Neural cell (in vitro differentiated cells): ENCODE data around the gene ADGRD1. TPM values are rescaled to one million over a fixed set of nuclear protein-coding genes. Genes with fewer than 3 reads are reported as not detected.

Experiments
- H2AFZ ChIP-seq: fragments of 200-600, 300-800 bp; sonication (generic), shearing (Covaris generic); 2 replicates; pipeline ENCODE4 v1.6.0; 2014; ENCODE audit warnings: low read depth, mild to moderate bottlenecking, antibody characterized with exemption, low read length, moderate library complexity
- H3F3A ChIP-seq: fragments of 200-600 bp; shearing (Covaris generic); 2 replicates; pipeline ENCODE4 v1.6.1; 2016; ENCODE audit warnings: mild to moderate bottlenecking, moderate library complexity, mixed read lengths, antibody characterized with exemption, low read length; ENCODE audit not compliant: insufficient read depth, poor library complexity, severe bottlenecking
- H3K27ac ChIP-seq: fragments of 200-600, 300-800 bp; sonication (generic), shearing (Covaris generic); 2 replicates; pipeline ENCODE4 v1.5.1; 2014; ENCODE audit warnings: mild to moderate bottlenecking, low read length, moderate library complexity
- H3K27me3 ChIP-seq: fragments of 300-800, 200-600 bp; sonication (generic), shearing (Covaris generic); 2 replicates; pipeline ENCODE4 v1.6.0; 2014; ENCODE audit warnings: mild to moderate bottlenecking, low read depth, low read length, moderate library complexity; ENCODE audit not compliant: insufficient read depth
- H3K36me3 ChIP-seq: fragments of 300-800, 200-600 bp; sonication (generic), shearing (Covaris generic); 2 replicates; pipeline ENCODE4 v1.5.1; 2014; ENCODE audit warnings: mild to moderate bottlenecking, antibody characterized with exemption, low read length, moderate library complexity; ENCODE audit not compliant: insufficient read depth
- H3K4me2 ChIP-seq: fragments of 300-800, 200-600 bp; sonication (generic), shearing (Covaris generic); 2 replicates; pipeline ENCODE4 v1.6.0; 2014; ENCODE audit warnings: mild to moderate bottlenecking, low read length
- H3K4me3 ChIP-seq: fragments of 300-800, 200-600 bp; sonication (generic), shearing (Covaris generic); 2 replicates; pipeline ENCODE4 v1.5.1; 2014; ENCODE audit warnings: mild to moderate bottlenecking, low read length, moderate library complexity
- H3K79me2 ChIP-seq: fragments of 200-600 bp; shearing (Covaris generic); replicated peaks from 2 replicates; pipeline ENCODE4 v1.6.0; 2014; ENCODE audit warnings: mild to moderate bottlenecking, low read length, moderate library complexity; ENCODE audit not compliant: insufficient read depth
- H3K9ac ChIP-seq: fragments of 300-800, 200-600 bp; sonication (generic), shearing (Covaris generic); 2 replicates; pipeline ENCODE4 v1.6.1; 2016; ENCODE audit warnings: mild to moderate bottlenecking, low read length, mixed read lengths
- H3K9me2 ChIP-seq: fragments of 200-600 bp; shearing (Covaris generic); 2 replicates; pipeline ENCODE4 v1.6.1; 2016; ENCODE audit warnings: mild to moderate bottlenecking, low read length, mixed read lengths; ENCODE audit not compliant: insufficient read depth
- H3K9me3 ChIP-seq: fragments of 200-600, 300-800 bp; sonication (generic), shearing (Covaris generic); 2 replicates; pipeline ENCODE4 v1.6.1; 2016; ENCODE audit warnings: mild to moderate bottlenecking, mixed run types, low read length, moderate library complexity, mixed read lengths
- H4K20me1 ChIP-seq: fragments of 200-600 bp; shearing (Covaris generic); 2 replicates; pipeline ENCODE4 v1.6.1; 2016; ENCODE audit warnings: mild to moderate bottlenecking, mixed run types; ENCODE audit not compliant: insufficient read depth
- CTCF ChIP-seq: fragments of 450-650 bp; IDR thresholded peaks from 2 replicates; pipeline ENCODE4 v1.5.1; 2014; ENCODE audit warnings: antibody characterized with exemption, mild to moderate bottlenecking, moderate library complexity; ENCODE audit not compliant: poor library complexity, severe bottlenecking
- EP300 ChIP-seq: fragments of 450-650 bp; conservative IDR thresholded peaks from 2 replicates; pipeline ENCODE4 v1.6.1; 2014; ENCODE audit warnings: antibody characterized with exemption, mild to moderate bottlenecking, moderate library complexity; ENCODE audit not compliant: poor library complexity, severe bottlenecking
- EZH2 ChIP-seq: fragments of 200-600, 300-800 bp; shearing (Covaris generic), sonication (generic); IDR thresholded peaks from 2 replicates; pipeline ENCODE4 v1.6.1; 2014; ENCODE audit warnings: antibody characterized with exemption, low read length, borderline replicate concordance, mild to moderate bottlenecking; ENCODE audit not compliant: insufficient read depth, poor library complexity, severe bottlenecking
- MXI1 ChIP-seq: fragments of 450-650 bp; conservative IDR thresholded peaks from 2 replicates; pipeline ENCODE4 v1.6.1; 2014; ENCODE audit warnings: antibody characterized with exemption, mild to moderate bottlenecking; ENCODE audit not compliant: poor library complexity, severe bottlenecking
- POLR2AphosphoS5 ChIP-seq: IDR thresholded peaks from 2 replicates; pipeline ENCODE4 v1.6.1; 2012
- RAD21 ChIP-seq: fragments of 450-650 bp; conservative IDR thresholded peaks from 2 replicates; pipeline ENCODE4 v1.6.1; 2014; ENCODE audit warnings: antibody characterized with exemption, mild to moderate bottlenecking, moderate library complexity
- REST ChIP-seq: IDR thresholded peaks from 2 replicates; pipeline ENCODE4 v1.6.1; 2012; ENCODE audit warnings: borderline replicate concordance
- SMC3 ChIP-seq: fragments of 450-650 bp; conservative IDR thresholded peaks from 2 replicates; pipeline ENCODE4 v1.6.1; 2014; ENCODE audit warnings: antibody characterized with exemption, mild to moderate bottlenecking, moderate library complexity; ENCODE audit not compliant: poor library complexity
- TAF1 ChIP-seq: IDR thresholded peaks from 2 replicates; pipeline ENCODE4 v1.6.1; 2012; ENCODE audit warnings: low read depth
- polyA plus RNA-seq: library from polyadenylated mRNA; depleted of rRNA; stranded (reverse); fragments of >200 nt; gene quantifications from 2 replicates; pipeline ENCODE4 v1.2.3, GENCODE V29; 2014

Gene ADGRD1
- polyA plus RNA-seq, 1 donor from 2014 or later: 1.7 TPM

GRCh38 chr12:130959632-130960031 lies 5.9 kb downstream of the ADGRD1 start:
- Histone ChIP-seq H3K9me3 (no peaks in the 10 kb centered on the region), H2AFZ (no peak overlapping the region), H3K9me2 (no peaks in the 10 kb centered on the region), H3K36me3 (no peaks in the 10 kb centered on the region), H3K4me3 (no peak overlapping the region), H3K27me3 (no peaks in the 10 kb centered on the region), H4K20me1 (no peaks in the 10 kb centered on the region), H3K27ac (no peak overlapping the region), H3K79me2 (no peaks in the 10 kb centered on the region), H3K4me2 (no peak overlapping the region), H3F3A (no peaks in the 10 kb centered on the region), H3K9ac (no peak overlapping the region)
- TF ChIP-seq CTCF (no peak), MXI1 (no peak), EP300 (no peak), SMC3 (no peak), RAD21 (no peak), EZH2 (no peak), TAF1 (no peak), REST (no peak), POLR2AphosphoS5 (no peak)

- Histone ChIP-seq H3K27me3 (no peaks in the 10 kb centered on the region), H3K36me3 (no peaks in the 10 kb centered on the region), H2AFZ (no peak overlapping the region), H4K20me1 (no peaks in the 10 kb centered on the region), H3F3A (no peaks in the 10 kb centered on the region), H3K9ac (no peak overlapping the region), H3K79me2 (no peaks in the 10 kb centered on the region), H3K4me2 (no peak overlapping the region), H3K9me2 (no peaks in the 10 kb centered on the region), H3K27ac (no peak overlapping the region), H3K4me3 (no peak overlapping the region), H3K9me3 (no peaks in the 10 kb centered on the region)
- TF ChIP-seq EP300: no peak
- TF ChIP-seq EZH2: no peak
- TF ChIP-seq RAD21: no peak
- no peak for TF ChIP-seq TAF1
- TF ChIP-seq POLR2AphosphoS5: no peak
- TF ChIP-seq SMC3: no peak
- TF ChIP-seq CTCF: no peak
- TF ChIP-seq MXI1: no peak
- no peak for TF ChIP-seq REST
Observed at GRCh38 chr12:130960058-130960457, 6.4 kb downstream of the ADGRD1 start.
